OCI-LY7 (cell line): ENCODE measurements around the gene LSM11.

Source experiments
- CTCF ChIP-seq: fragments of 200-600 bp; sonication (generic); conservative IDR thresholded peaks from 2 replicates; pipeline ENCODE4 v1.5.1; 2014; ENCODE audit warnings: mild to moderate bottlenecking, antibody characterized with exemption, low read length, moderate library complexity, mixed read lengths
- EZH2phosphoT487 ChIP-seq: fragments of 200-600 bp; sonication (generic); IDR thresholded peaks from 2 replicates; pipeline ENCODE4 v1.6.1; 2018; ENCODE audit warnings: low read depth, borderline replicate concordance, mild to moderate bottlenecking, mixed run types, antibody characterized with exemption, low read length, moderate library complexity, mixed read lengths

- TF ChIP-seq CTCF (no peak), EZH2phosphoT487 (no peak)
Measured at GRCh38 chr5:157802736-157803135, 59.2 kb downstream of the LSM11 start.
